Endometrial microvascular endothelial cells (primary cell): Measurements from ENCODE around the gene ZNF224. TPM values are rescaled to one million over a fixed set of nuclear protein-coding genes. Genes with fewer than 3 reads are reported as not detected.

Experiments used
- in situ Hi-C: cut with HindIII; loops from 2 replicates; pipeline ENCODE4 v1.10.0; 2017; ENCODE audit warnings: low sequenced_read_pairs, low pct_unique_long_range_greater_than_20kb; ENCODE audit errors: inconsistent ontology term
- total RNA-seq: library from RNA; depleted of rRNA; stranded (reverse); fragments of >200 nt; gene quantifications from one replicate; pipeline ENCODE4 v1.2.3, GENCODE V29; 2015; ENCODE audit errors: inconsistent ontology term

The ZNF224 gene
- total RNA-seq: 6.5 TPM

- in situ Hi-C loops: no loop called here
Measured at GRCh38 chr19:44093931-44094765, at the start of gene ZNF224. TSS of gene ZNF224 (plus strand) at chr19:44094361. CDS start at chr19:44097874, 3,513 bp downstream.

- in situ Hi-C loops: no loop called here
Measured at GRCh38 chr19:44050740-44051649, 43.2 kb upstream of the ZNF224 start.

DNA sequence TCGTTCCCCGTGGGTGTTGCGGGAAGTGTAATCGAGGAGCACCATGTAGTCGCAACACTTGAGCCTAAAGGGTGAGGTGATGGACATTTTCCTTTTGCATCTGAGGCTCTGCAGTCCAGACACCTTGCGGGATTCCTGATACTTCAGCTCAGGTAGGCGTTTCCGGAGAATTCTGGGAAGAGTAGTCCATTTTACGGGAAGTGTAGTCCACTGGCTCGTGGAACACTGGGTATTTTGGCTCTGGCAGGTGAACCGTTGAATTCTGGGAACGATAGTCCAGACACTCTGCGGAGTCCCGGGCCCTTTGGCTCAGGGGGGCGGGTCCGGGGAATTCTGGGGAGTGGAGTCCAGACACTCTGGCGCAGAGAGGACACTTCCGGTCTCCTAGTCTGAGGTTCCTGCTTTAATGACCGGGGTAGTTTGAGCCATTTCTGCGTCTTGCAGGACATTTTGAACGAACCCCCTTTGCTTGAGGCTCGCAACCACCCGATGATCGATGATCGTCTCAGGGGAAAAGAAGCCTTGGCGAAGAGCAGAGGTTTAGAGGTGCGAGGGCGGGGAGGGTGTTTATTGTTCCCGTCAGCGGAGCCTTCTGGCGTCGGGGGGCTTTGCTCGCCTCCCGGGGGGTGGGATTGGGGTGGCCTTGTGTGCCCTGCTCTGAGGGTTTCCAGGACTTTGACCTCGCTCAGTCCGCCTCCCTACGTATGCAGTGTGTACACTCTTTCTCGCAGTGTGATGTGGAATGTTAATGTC is 42.3 kb upstream of the ZNF224 start, which contains the start of gene ZNF223:
ZNF223 (plus strand) TSS at position 387 of the 753 bp plus-strand sequence. CDS start 3,141 bp downstream, outside the sequence.
- in situ Hi-C loops: no loop called here

DNA sequence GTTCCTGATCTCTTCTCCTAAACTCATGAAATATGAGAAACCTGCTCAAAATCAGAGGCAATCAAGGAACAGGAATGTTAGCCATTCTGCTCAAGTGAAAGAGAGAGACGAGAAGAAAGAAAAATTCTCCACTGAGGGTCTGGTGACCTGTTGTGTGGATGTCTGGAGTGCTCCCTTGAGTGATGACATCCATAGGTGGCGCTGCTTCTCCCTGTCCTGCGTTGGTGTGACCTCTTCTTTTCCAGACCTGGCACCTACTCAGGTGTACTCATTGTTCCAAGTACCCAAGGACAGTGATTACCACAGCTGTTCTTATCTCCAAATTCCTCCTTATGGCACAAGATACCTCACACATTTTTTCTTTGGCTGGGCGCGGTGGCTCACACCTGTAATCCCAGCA is 38.3 kb upstream of the ZNF224 start:
- in situ Hi-C loops: no loop called here

GRCh38 chr19:44059229-44059628 is 34.9 kb upstream of the ZNF224 start:
- in situ Hi-C loops: no loop called here

- in situ Hi-C loops: no loop called here
Measured at GRCh38 chr19:44061038-44061437, 33.1 kb upstream of the ZNF224 start.

DNA sequence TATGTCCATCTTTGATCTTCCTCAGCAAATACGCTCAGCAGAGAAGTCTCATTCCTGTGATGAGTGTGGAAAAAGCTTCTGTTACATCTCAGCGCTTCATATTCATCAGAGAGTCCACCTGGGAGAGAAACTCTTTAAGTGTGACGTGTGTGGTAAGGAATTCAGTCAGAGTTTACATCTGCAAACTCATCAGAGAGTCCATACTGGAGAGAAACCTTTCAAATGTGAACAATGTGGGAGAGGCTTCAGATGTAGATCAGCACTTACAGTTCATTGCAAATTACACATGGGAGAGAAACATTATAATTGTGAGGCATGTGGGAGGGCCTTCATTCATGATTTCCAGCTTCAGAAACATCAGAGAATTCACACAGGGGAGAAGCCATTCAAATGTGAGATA is 27.9 kb upstream of the ZNF224 start:
- in situ Hi-C loops: no loop called here

GRCh38 chr19:44069415-44069814 is 24.7 kb upstream of the ZNF224 start:
- in situ Hi-C loops: no loop called here

- in situ Hi-C loops: no loop called here
Measured at GRCh38 chr19:44071824-44072542, 22.2 kb upstream of the ZNF224 start, which contains the start of gene ZNF284. TSS of gene ZNF284 (plus strand) at chr19:44072159. CDS start at chr19:44076390, 4,231 bp downstream.

DNA sequence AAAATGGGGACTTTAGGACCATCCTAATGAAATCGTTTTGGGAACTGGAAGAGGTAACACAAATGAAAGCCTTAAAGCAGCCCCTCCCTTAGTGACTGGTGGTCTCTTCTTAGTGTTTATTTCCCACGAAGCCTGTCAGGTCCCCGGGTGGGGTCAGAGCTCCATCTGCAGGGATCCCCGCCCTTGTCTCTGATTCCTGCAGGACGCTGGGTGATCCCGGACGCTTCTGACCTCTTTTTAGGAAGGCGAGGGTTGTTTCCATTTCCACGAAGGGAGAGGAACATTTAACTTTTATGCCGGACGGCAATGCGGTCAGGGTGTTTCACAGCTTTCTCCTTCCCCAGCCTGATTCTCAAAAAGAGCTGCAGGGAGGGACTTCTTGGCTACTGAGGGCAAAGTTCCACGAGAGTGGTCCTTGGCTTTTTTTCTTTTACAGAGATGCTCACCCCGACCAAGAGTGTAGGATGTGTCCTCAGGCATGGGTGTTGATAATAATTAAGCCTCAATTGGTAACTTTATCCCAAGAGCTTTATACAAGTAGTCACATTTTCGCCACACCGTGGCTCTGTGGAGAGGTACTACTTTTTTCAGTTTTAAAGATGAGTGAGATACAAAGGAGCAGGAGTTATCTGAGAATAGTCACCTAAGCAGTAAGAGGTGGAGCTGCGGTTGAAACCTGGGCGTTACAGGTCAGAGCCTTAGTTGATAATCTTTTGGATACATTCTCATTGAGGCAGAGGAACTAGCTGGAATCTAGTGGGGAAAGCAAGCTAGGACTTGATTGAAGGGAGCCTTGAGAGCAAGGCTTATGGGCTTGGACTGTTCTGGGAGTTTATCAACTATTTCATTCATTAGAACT is 21.4 kb upstream of the ZNF224 start:
- in situ Hi-C loops: no loop called here

- in situ Hi-C loops: no loop called here
Measured at GRCh38 chr19:44076325-44076724, 17.8 kb upstream of the ZNF224 start.

DNA sequence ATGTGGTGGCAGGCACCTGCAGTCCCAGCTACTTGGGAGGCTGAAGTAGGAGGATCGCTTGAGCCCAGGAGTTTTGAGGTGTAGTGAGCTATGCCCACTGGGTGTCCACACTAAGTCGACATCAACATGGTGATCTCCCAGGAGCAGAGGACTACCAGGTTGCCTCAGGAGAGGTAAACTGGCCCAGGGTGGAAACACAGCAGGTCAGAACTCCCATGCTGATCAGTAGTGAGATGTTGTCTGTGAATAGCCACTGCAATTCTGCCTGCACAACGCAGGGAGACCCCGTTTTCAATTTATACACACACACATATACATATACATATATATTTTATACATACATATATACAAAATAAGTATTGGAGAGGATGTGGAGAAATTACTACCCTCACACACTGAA is 2.1 kb upstream of the ZNF224 start:
- in situ Hi-C loops: no loop called here

DNA sequence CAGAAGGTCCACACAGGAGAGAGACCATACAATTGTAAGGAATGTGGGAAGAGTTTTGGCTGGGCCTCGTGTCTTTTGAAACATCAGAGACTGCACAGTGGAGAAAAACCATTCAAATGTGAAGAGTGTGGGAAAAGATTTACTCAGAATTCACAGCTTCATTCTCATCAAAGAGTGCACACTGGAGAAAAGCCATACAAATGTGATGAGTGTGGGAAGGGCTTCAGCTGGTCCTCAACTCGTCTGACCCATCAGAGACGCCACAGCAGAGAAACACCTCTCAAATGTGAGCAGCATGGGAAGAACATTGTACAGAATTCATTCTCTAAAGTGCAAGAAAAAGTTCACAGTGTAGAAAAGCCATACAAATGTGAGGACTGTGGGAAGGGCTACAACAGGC is 13.6 kb downstream of the ZNF224 start:
- in situ Hi-C loops: no loop called here

- in situ Hi-C loops: no loop called here
Measured at GRCh38 chr19:44109458-44109857, 15.3 kb downstream of the ZNF224 start.

- in situ Hi-C loops: no loop called here
Measured at GRCh38 chr19:44111910-44112463, 17.8 kb downstream of the ZNF224 start.

- in situ Hi-C loops: no loop called here
Measured at GRCh38 chr19:44112802-44113137, 18.6 kb downstream of the ZNF224 start.

GRCh38 chr19:44113138-44113783 is 19.1 kb downstream of the ZNF224 start, which contains the start of gene ZNF225:
TSS of gene ZNF225 (plus strand) at chr19:44113399. CDS start at chr19:44115828, 2,429 bp downstream.
- in situ Hi-C loops: no loop called here
